GM06990 (cell line): ENCODE data around the gene BCAT1.
A peak's percentile ranks its signal among the peaks of the same experiment; 100 is the strongest.

Source experiments
- DNase-seq: peaks from one replicate; pipeline ENCODE4 v3.0.0-alpha.2; 2011; ENCODE audit not compliant: insufficient read length; ENCODE audit errors: extremely low read depth
- H3K27me3 ChIP-seq: replicated peaks from 2 replicates; pipeline ENCODE4 v1.6.0; 2011; ENCODE audit warnings: low read length; ENCODE audit not compliant: control insufficient read depth, insufficient read depth
- H3K36me3 ChIP-seq: 2 replicates; pipeline ENCODE4 v1.5.1; 2011; ENCODE audit warnings: low read length; ENCODE audit not compliant: control insufficient read depth, insufficient read depth
- H3K4me3 ChIP-seq: replicated peaks from 2 replicates; pipeline ENCODE4 v1.5.1; 2011; ENCODE audit warnings: low read depth, mild to moderate bottlenecking, control low read depth, low read length
- TF ChIP-seq, protein P1 (sequence below): IDR thresholded peaks from 2 replicates; pipeline ENCODE4 v1.5.1; 2011; ENCODE audit warnings: low read length, control low read depth, mild to moderate bottlenecking, inconsistent platforms; ENCODE audit not compliant: insufficient read depth, poor library complexity, severe bottlenecking

The BCAT1 gene

GRCh38 chr12:24833513-24833912, 115.4 kb downstream of the BCAT1 start:
- H3K4me3 ChIP-seq, result no peak overlapping the region
- DNase-seq, result no peak
- H3K36me3 ChIP-seq, result no peaks in the 10 kb centered on the region
- H3K27me3 ChIP-seq, result no peaks in the 10 kb centered on the region
- TF ChIP-seq, protein P1, sequence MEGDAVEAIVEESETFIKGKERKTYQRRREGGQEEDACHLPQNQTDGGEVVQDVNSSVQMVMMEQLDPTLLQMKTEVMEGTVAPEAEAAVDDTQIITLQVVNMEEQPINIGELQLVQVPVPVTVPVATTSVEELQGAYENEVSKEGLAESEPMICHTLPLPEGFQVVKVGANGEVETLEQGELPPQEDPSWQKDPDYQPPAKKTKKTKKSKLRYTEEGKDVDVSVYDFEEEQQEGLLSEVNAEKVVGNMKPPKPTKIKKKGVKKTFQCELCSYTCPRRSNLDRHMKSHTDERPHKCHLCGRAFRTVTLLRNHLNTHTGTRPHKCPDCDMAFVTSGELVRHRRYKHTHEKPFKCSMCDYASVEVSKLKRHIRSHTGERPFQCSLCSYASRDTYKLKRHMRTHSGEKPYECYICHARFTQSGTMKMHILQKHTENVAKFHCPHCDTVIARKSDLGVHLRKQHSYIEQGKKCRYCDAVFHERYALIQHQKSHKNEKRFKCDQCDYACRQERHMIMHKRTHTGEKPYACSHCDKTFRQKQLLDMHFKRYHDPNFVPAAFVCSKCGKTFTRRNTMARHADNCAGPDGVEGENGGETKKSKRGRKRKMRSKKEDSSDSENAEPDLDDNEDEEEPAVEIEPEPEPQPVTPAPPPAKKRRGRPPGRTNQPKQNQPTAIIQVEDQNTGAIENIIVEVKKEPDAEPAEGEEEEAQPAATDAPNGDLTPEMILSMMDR, result no peak

GRCh38 chr12:24823808-24824515, 124.9 kb downstream of the BCAT1 start:
- H3K4me3 ChIP-seq, result no peak overlapping the region
- TF ChIP-seq, protein P1, result no peak
- H3K36me3 ChIP-seq, result no peaks in the 10 kb centered on the region; the same call in none of the 2 replicates
- no peak for DNase-seq
- H3K27me3 ChIP-seq, result no peaks in the 10 kb centered on the region

GRCh38 chr12:24822121-24822899, 126.6 kb downstream of the BCAT1 start:
- H3K36me3 ChIP-seq, result no peaks in the 10 kb centered on the region; the same call in 1 of the 2 replicates
- peak; percentile 52 for DNase-seq
- TF ChIP-seq, protein P1, result no peak
- no peak overlapping the region; the same call in 1 of the 2 replicates for H3K4me3 ChIP-seq
- H3K27me3 ChIP-seq, result no peaks in the 10 kb centered on the region

- no peaks in the 10 kb centered on the region; the same call in 1 of the 2 replicates for H3K36me3 ChIP-seq
- no peak for DNase-seq
Measured at GRCh38 chr12:24821691-24822090, 127.2 kb downstream of the BCAT1 start.

GRCh38 chr12:24820872-24821271, 128.0 kb downstream of the BCAT1 start:
- no peaks in the 10 kb centered on the region for H3K27me3 ChIP-seq
- TF ChIP-seq, protein P1, result no peak
- no peak overlapping the region for H3K4me3 ChIP-seq
- H3K36me3 ChIP-seq, result no peaks in the 10 kb centered on the region; the same call in 1 of the 2 replicates
- DNase-seq, result no peak

More at GRCh38 chr12:24821691-24822090, 127.2 kb downstream of the BCAT1 start:
- Histone ChIP-seq H3K4me3 (no peak overlapping the region), H3K27me3 (no peaks in the 10 kb centered on the region)
- TF ChIP-seq, protein P1, result no peak
